DMS 273 treated with DMSO at 0.1 percent for 48 hours (cell line): ENCODE results near the gene ARHGEF39.

ENCODE experiments used
- DNase-seq: peaks from one replicate; lab custom pipeline; 2025; lab: John Stamatoyannopoulos, UW

The ARHGEF39 gene

GRCh38 chr9:35664531-35665470, at the start of gene ARHGEF39:
Gene ARHGEF39 (minus strand): TSS chr9:35665195. CDS start chr9:35665169, 26 bp downstream.
- DNase-seq, result peak; percentile 33

GRCh38 chr9:35714123-35714522, 49.1 kb upstream of the ARHGEF39 start:
- no peak for DNase-seq

GRCh38 chr9:35713578-35713977, 48.6 kb upstream of the ARHGEF39 start:
- DNase-seq, result no peak

- no peak for DNase-seq
Measured at GRCh38 chr9:35712762-35713400, 47.9 kb upstream of the ARHGEF39 start.

GRCh38 chr9:35711501-35712428, 46.8 kb upstream of the ARHGEF39 start:
- DNase-seq, result no peak

GRCh38 chr9:35710818-35711500, 46.0 kb upstream of the ARHGEF39 start:
- DNase-seq, result no peak

- DNase-seq, result no peak
Measured at GRCh38 chr9:35708146-35708545, 43.2 kb upstream of the ARHGEF39 start.

- no peak for DNase-seq
Measured at GRCh38 chr9:35706951-35707350, 42.0 kb upstream of the ARHGEF39 start.

- DNase-seq, result no peak
Measured at GRCh38 chr9:35705836-35706430, 40.9 kb upstream of the ARHGEF39 start.

- DNase-seq, result no peak
Measured at GRCh38 chr9:35705372-35705771, 40.4 kb upstream of the ARHGEF39 start.

GRCh38 chr9:35703906-35704672, 39.1 kb upstream of the ARHGEF39 start:
- DNase-seq, result no peak

GRCh38 chr9:35702696-35703095, 37.7 kb upstream of the ARHGEF39 start:
- DNase-seq, result no peak

GRCh38 chr9:35700942-35701341, 35.9 kb upstream of the ARHGEF39 start:
- DNase-seq, result no peak

- DNase-seq, result no peak
Measured at GRCh38 chr9:35700031-35700430, 35.0 kb upstream of the ARHGEF39 start.

GRCh38 chr9:35698231-35698630, 33.2 kb upstream of the ARHGEF39 start:
- DNase-seq, result no peak

- DNase-seq, result no peak
Measured at GRCh38 chr9:35697486-35697885, 32.5 kb upstream of the ARHGEF39 start.

- no peak for DNase-seq
Measured at GRCh38 chr9:35696520-35697215, 31.7 kb upstream of the ARHGEF39 start.

GRCh38 chr9:35695943-35696401, 31.0 kb upstream of the ARHGEF39 start:
- no peak for DNase-seq

- DNase-seq, result no peak
Measured at GRCh38 chr9:35691757-35692301, 26.8 kb upstream of the ARHGEF39 start.
